ENCODE results near the gene SAFB.

- TF ChIP-seq CTCF (conservative IDR thresholded peaks at IDR 0.05; ENCODE audit: low read length) (no peak), EZH2phosphoT487 (IDR thresholded peaks at IDR 0.05; ENCODE audit: borderline replicate concordance) (no peak)
These were observed 32.0 kb downstream of the SAFB start for GRCh38 chr19:5654931-5655330.

Data from Loucy (cell line).